Activated naive CD8-positive, alpha-beta T cell (primary cell): ENCODE data around the gene ATP6V0E2.
"Not testable (repeated sequence)": the region's sequence is repeated elsewhere in the genome, so short reads cannot be mapped to it uniquely, and the experiment has no call there.

Experiments used
- H3K27ac Mint-ChIP-seq: one replicate; pipeline ENCODE4 v1.8.0; 2021; ENCODE audit warnings: mixed read lengths
- H3K27me3 Mint-ChIP-seq: one replicate; pipeline ENCODE4 v1.8.0; 2021; ENCODE audit warnings: mixed read lengths
- H3K36me3 Mint-ChIP-seq: one replicate; pipeline ENCODE4 v1.8.0; 2021; ENCODE audit warnings: mixed read lengths
- H3K4me1 Mint-ChIP-seq: one replicate; pipeline ENCODE4 v1.8.0; 2021; ENCODE audit warnings: low read depth, mixed read lengths
- H3K4me3 Mint-ChIP-seq: one replicate; pipeline ENCODE4 v1.8.0; 2021; ENCODE audit warnings: mild to moderate bottlenecking, mixed read lengths
- H3K9me3 Mint-ChIP-seq: one replicate; pipeline ENCODE4 v1.8.0; 2021; ENCODE audit warnings: low read depth, mixed read lengths

ATP6V0E2 gene

DNA sequence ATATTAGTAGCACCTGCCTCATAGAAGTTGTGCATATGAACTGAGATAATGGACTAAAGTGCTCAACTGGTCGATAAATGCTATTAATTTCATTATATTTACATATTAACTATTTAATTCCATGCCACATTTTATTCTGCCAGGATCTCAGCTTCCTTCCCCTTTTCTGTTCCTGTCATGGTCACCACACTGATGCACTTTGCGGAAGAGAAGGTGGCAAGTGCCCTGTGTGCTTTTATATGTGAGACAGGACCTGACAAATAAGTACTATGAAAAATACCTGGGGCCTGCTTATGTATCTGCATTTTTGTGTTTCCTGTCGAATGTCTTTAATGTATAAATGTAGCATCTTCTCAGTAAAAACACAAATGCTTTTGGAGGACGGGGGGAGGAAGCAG lies 12.2 kb downstream of the ATP6V0E2 start:
- Mint-ChIP-seq H3K36me3 (peaks cover 5% of the 10 kb centered on the region), H3K9me3 (no peaks in the 10 kb centered on the region), H3K27me3 (no peaks in the 10 kb centered on the region), H3K4me1 (peaks cover 11% of the 10 kb centered on the region), H3K27ac (no peak overlapping the region), H3K4me3 (no peak overlapping the region)

DNA sequence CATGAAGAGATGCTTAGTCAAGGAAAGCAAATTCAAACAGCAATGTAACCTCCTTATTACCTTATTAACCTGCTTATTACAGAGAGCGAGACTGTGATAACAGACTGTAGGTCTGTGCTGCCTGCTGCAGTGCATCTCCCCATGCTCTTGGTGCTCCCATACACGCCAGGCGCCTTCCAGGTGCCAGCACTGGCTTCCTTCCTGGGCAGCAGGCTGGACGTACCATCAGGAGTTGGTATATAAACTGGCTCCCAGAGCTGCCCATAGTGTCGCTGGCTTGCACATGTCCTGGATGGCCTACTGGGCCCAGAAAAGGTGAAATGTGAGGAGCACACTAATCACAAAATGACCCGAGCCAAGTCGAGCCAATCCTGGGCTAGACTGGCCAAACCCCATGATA lies 13.5 kb downstream of the ATP6V0E2 start:
- peaks cover 5% of the 10 kb centered on the region for H3K36me3 Mint-ChIP-seq
- H3K4me3 Mint-ChIP-seq, result no peak overlapping the region
- H3K27me3 Mint-ChIP-seq, result no peaks in the 10 kb centered on the region
- no peak overlapping the region for H3K27ac Mint-ChIP-seq
- no peaks in the 10 kb centered on the region for H3K9me3 Mint-ChIP-seq
- peaks cover 11% of the 10 kb centered on the region for H3K4me1 Mint-ChIP-seq

DNA sequence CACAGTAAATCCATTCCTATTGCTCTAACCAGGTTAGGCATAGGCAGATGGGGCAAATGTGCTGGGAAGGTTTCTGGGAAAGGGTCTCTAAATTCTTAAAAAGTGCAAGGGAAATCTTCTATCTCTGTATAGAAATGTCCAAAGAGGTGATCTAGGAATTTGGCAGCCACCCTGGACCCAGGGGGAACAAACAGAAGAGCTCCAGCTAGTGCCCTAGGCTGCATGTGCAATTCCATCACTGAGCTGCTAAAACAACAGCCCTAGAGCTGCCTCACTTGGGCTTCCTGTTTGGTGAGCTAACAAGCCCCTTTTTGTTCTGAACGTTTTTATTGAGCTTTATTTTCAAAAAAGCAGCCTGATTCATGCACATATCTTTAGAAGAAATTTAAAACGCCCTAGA lies 16.9 kb downstream of the ATP6V0E2 start:
- not testable (repeated sequence) for H3K9me3 Mint-ChIP-seq, H3K27me3 Mint-ChIP-seq, H3K4me1 Mint-ChIP-seq, H3K4me3 Mint-ChIP-seq, H3K27ac Mint-ChIP-seq, H3K36me3 Mint-ChIP-seq

DNA sequence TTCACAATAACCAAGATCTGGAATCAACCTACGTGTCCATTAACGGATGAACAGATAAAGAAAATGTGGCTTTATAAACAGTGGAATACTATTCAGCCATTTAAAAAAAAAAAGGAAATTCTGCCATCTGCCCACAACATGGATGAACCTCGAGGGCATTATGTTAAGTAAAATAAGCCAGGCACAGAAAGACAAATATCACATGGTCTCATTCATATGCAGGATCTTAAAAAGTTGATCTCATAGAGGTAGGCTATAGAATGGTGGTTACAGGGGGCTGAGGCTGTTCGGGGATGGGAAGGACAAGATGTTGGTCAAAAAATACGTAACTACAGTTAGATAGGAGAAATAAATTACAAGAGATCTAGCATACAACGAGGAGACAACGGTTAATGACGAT lies 21.2 kb downstream of the ATP6V0E2 start:
- H3K4me3 Mint-ChIP-seq, H3K36me3 Mint-ChIP-seq, H3K27ac Mint-ChIP-seq, H3K4me1 Mint-ChIP-seq, H3K27me3 Mint-ChIP-seq, H3K9me3 Mint-ChIP-seq: not testable (repeated sequence)

DNA sequence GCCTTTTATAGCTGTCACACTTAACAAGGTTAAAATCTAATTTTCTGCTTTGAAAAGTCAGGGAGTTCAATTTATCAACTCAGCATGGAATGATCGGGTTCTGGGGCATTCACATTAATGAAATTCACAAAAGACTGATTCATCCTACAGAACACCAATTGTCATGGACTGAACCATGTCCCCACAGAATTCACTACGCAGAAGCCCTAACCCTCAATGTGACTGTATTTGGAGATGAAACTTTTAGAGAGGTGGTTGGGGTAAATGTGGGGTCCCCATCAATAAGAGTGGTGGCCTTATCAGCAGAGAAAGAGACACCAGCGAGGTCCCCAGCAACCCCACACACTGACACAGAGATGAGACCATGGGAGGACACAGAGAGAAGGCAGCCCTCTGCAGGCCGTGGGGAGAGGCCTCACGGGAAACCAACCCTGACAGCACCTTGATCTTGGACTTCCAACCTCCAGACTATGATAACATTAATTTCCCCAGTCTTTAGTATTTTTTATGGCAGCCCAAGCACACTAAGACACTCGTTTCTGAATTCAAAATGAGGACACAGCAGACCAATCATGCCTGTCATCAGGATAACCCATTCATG lies 34.1 kb downstream of the ATP6V0E2 start:
- not testable (repeated sequence) for H3K9me3 Mint-ChIP-seq, H3K27ac Mint-ChIP-seq, H3K27me3 Mint-ChIP-seq, H3K4me1 Mint-ChIP-seq, H3K36me3 Mint-ChIP-seq, H3K4me3 Mint-ChIP-seq

DNA sequence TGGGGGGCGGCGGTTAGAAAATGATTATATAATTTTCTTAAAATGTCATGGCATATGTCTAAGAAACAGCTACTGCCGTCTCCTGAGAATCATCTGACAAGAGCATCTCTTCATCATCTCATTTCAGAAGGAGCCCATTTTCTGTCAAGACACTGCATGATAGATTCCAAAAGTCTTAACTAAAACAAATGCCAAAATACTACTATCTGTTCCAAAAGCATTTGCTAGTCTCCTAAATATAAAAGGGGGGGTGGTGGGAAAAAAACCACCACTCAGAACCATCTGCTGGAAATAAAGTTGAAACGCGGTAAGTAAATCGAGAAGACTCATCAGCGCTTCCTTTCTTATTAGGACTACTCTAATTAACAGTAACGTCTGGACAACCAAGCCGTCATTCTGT lies 36.5 kb downstream of the ATP6V0E2 start:
- not testable (repeated sequence) for H3K4me1 Mint-ChIP-seq, H3K27ac Mint-ChIP-seq, H3K4me3 Mint-ChIP-seq, H3K9me3 Mint-ChIP-seq, H3K36me3 Mint-ChIP-seq, H3K27me3 Mint-ChIP-seq

DNA sequence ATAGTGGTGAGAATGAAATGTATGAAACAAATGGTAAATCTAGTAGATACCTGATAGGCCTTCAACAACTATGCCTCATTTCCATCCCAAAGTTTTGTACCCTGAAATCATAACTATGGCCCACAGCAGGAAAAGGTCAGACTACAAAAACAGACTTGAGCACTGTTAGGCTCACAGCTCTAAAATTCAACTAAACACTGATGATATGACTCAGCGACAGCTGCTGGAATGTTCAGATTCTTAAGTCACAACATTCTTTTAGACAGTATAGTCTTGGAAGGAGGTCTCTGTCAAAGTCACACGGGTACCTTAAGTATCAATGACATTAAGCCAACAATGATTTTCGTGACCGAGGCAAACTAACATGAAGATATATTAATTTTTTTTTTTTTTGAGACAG lies 38.4 kb downstream of the ATP6V0E2 start:
- H3K27me3 Mint-ChIP-seq, H3K4me1 Mint-ChIP-seq, H3K4me3 Mint-ChIP-seq, H3K36me3 Mint-ChIP-seq, H3K9me3 Mint-ChIP-seq, H3K27ac Mint-ChIP-seq: not testable (repeated sequence)

DNA sequence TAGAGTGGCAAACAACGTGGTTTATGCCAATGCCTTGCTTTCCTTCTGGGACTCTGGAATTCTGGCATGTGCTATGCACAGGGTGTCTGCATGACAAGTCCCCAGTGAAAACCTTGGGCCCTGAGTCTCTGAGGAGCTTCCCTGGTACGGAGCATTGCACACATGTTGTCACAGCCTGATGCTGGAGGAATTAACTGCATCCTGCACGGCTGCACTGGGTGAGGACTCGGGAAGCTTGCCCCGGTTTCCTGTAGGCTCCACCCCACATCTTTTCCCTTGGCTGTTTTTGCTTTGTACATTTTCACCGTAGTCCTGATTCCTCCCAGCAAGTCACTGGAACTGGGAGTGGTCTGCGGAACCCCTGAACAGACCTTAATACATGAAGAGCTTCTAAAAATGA lies 52.6 kb downstream of the ATP6V0E2 start:
- H3K27me3 Mint-ChIP-seq, H3K36me3 Mint-ChIP-seq, H3K9me3 Mint-ChIP-seq, H3K27ac Mint-ChIP-seq, H3K4me1 Mint-ChIP-seq, H3K4me3 Mint-ChIP-seq: not testable (repeated sequence)
